HG03565 (cell line): ENCODE measurements around the gene RHBDL1.
A peak's percentile ranks its signal among the peaks of the same experiment; 100 is the strongest.
"Not testable (repeated sequence)": the region's sequence is repeated elsewhere in the genome, so short reads cannot be mapped to it uniquely, and the experiment has no call there.

ENCODE experiments used
- ATAC-seq: cut with Tn5 transposase; IDR thresholded peaks from one replicate; pipeline ENCODE4 v1.9.1; 2021; ENCODE audit warnings: mild to moderate bottlenecking, moderate library complexity; ENCODE audit not compliant: unreplicated experiment

RHBDL1 gene

DNA sequence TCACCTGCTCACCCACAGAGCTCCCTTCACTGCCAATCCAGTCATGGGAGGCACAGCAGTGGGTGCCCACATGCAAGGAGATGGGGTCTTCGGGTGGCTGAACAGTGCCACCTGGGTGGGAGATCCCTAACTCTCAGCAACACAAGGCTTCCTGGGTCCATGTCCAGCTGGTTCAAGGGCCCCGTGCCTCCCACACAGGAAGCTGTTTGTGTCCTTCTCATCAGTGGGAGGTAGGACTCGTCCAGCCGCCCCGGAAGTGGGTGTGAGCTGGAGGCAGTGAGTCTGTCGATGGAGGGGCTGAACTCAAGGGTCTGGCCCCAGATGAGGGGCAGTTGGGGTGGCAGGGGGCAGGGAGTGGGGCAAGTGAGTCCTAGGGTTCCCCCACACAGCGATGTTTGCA is 28.6 kb downstream of the RHBDL1 start:
- no peak for ATAC-seq

DNA sequence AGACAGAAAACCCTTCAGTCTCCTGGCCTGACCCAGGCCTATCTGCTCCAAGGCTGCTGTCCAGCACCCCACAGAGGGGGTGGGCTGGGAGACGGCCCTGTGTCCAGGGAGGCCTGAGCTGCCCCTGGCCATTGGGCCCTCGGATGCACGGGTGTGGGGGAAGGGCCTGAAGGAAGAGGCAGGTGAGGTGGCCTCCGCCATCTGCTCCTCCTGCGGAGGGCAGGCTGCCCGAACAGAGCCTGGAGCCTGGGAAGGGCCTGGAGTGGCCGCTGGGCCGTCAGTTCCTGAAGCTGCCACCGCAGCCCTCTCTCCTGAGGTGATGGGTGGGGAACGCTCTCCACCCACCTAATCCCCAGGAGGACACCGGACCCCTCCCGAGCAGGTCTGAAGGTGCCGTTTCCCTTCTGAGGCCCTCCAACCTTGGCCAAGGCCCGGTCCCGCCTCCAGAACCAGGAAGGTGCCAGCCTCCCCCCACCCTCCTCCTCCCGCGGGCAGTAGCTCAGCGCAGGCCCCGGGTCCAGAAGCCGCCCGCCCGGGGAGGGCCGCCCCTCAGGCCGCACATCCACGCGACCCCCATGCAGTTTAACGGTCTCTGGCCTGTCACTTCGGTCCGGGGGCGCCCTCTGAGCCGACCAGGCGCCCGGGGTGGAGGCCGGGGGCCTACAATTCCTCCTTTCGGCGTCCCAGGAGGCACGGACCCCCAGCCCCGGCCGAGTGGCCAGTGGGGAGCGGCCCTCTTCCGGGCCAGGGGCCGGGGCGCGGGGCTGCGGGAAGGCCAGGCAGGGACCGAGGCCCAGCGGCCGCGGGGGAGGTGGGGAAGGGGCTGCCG is 29.3 kb downstream of the RHBDL1 start:
- no peak for ATAC-seq

DNA sequence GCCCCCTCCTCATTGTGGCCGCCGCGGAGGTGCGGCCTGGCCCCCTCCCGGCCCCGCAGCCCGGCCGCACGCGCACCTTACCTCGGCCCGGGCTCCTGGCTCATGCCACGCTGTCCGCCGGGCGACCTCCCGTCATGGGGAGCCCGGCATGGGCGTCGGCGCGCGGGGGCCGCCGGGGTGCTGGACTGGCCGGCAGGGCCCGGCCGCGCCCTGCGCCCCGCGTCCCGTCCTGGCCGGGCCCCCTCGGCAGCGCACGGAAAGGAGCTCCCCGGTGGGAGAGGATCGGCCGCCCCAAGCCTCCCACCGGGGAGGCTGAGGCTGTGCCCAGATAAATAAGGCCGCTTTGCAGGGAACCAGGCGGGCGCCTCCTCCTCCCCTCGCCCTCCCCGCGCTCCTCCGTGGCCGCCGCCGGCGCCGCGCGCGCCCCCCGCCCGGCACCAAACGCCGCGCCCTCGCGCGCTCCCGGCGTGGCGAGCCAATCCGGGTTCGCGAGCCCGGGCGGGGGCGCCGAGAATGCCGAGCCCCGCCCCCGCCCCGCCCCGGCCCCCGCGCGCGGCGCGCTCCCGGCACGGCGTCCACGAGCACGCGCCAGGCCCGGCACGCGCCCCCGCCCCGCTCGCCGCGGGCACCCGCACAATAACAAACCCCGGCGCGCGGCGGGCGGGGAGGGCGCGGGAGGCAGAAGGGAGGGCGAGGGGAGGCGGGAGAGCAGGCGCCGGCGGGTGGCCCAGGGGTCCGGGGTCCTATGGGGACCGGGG is 30.1 kb downstream of the RHBDL1 start, which contains the start of gene FBXL16:
Gene FBXL16, minus strand, starts transcription at position 371 of the 758 bp plus-strand sequence. CDS start 8,396 bp downstream, outside the sequence.
- no peak for ATAC-seq

DNA sequence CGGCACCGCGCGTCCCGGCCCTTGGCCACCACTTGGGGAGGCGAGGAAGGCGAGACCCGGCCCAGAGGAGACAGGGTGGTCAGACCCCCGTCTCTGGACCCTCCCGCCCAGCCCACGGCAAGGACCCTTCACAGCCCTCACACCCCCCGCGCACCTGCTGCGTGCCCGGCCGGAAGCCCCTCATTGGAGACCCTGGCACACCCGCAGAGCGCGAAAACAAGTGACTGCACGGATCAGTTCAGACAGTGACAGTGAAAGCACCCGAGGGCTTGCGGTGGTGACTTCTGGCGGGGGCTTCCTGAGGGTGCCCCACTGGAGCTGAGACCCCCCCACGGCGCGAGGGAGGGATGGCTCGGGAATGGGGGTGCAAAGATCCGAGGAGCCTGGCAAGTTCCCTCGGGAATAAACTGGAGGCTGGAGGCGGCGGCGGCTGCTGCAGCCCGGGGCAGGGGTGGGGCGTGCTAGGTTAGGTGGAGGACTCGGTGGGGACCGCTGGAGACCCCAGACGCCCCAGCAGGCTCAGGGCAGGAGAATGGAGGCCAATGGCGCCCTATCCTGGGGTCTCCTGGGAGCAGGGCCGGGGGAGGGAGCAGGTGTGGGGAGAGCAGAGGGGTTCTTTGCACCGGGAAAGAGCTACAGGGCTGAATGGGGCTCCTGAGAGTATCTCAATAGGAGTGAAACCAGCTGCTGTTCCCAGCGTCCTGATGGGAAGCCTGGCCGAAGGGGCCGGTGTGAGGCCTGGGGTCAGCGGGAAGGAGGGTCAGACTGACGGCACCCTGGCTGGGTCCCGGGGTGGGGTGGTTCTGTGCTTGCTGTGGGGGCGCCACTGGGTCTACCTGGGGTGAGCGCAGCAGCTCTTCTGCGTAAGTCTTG is 31.0 kb downstream of the RHBDL1 start:
- no peak for ATAC-seq

DNA sequence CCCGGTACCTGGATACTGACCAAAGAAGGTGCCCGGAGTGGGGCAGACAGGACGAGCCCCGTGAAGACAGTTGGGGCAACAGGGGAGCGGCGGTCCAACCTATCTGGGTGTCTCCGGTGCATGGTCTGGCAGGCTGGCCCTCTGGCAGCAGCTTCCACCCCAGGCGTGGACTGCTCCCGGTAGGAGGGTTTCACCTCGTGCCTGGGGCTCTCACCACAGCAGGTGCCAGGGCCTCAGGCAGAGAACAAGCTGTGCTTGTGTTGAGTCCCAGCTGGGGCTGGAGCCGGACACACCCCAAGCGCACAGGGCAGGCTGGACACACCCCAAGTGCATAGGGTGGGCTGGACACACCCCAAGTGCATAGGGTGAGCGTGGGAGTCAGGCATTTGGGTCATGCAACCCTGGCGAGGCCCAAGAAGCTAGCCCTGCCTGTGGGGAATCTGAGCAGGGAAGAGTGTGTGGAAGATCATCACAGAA is 31.6 kb downstream of the RHBDL1 start:
- ATAC-seq, result no peak

DNA sequence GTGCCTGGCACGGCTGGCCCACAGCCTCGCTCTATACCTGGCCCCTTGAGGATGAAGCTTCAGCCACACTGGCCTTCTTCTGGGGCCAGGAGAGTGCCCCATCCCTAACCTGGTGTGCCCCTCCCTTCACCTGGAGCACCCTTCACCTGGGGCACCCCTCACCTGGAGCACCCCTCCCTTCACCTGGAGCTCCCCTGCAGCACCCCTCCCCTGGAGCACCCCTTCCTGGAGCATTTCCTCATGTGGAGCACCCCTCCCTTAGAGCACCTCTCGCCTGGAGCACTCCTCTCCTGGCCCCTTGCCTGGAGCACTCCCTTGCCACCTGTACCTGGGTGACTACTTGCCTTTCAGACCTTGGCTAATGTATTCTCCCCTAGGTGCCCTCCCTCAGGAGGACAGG is 32.5 kb downstream of the RHBDL1 start:
- ATAC-seq, result no peak

DNA sequence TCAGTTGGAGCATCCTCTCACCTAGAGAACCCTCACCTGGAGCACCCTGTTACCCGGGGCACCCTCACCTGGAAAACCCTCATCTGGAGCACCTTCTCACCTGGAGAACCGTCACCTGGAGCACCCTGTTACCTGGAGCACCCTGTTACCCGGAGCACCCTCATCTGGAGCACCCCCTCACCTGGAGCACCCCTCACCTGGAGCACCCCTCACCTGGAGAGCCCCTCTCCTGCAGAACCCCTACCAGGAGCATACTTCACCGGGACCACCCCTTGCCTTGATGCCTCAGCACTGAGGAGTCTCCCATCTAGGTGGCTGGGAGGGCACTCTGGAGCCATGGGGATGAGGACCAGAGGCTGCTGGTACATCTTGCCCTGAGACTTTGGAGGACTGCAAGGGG is 33.5 kb downstream of the RHBDL1 start:
- no peak for ATAC-seq

DNA sequence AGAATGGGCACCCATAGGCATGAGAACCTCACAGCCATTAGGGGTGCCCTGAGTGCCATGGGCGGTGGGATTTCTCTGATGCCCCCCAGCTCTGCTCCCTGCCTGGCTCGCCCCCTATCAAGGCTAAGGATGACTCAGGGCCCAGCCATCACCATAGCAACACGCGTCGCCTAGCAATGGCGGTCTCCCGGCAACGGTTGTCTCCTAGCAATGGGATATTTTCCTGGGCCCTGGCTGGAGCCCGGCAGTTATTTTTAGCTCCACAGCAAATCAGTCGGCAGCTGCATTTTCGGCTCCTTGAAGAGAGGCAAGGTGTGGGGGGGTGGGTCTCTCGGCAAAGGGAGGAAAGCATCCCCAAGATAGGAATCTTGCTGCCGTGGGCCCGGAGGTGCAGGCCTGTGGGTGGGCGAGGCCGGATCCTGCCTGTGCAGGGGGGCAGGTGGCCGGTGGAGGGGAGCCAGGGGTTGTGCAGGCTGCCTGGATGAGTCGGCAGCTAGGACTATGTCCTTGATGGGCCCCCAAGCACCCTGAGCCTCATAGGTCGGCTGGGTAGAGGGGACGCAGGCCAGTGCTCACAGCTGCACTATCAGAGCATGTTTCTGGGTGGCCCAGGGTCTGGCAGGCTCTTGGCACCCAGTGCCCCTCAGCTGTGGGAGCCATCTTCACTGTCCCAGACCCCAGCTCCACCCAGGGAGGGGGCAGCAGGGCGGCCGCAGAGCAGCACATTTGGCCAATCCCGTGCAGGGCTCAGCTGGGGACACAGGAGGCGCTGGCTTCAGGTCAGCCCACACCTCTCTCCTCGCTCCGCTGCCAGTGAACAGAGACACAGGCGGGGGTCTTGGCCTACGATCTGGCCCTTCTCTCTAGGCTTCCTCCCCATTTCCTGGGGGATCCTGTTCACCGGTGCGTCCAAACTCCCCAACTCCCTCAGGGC is 34.4 kb downstream of the RHBDL1 start:
- ATAC-seq, result no peak

DNA sequence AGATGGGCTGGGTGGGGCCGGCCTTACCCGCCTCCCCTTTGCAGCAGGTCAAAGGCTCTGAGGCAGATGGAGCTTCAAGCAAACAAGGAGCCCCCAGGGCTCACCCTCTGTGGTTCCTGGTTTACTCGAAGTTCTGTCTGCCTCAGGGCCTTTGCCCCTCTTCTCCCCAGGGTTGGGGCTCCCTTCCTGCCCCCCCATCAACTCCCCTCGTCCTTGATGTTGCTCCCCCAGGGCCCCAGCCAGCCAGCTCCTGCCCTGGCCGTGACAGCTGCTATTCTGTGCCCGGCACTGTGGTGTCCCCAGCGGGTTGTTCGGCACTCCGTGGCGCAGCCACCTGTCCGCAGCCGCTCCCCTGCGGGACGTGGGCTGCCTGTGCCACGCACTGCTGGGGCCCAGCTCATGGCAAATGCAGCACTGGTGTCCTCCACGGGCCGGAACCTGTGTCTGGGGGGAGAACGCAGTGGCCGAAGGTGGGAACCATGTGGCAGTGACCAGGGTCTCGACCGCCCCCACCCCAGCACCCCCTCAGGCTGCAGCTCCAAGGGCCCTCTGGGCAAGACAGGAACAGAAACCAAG is 35.1 kb downstream of the RHBDL1 start:
- no peak for ATAC-seq

DNA sequence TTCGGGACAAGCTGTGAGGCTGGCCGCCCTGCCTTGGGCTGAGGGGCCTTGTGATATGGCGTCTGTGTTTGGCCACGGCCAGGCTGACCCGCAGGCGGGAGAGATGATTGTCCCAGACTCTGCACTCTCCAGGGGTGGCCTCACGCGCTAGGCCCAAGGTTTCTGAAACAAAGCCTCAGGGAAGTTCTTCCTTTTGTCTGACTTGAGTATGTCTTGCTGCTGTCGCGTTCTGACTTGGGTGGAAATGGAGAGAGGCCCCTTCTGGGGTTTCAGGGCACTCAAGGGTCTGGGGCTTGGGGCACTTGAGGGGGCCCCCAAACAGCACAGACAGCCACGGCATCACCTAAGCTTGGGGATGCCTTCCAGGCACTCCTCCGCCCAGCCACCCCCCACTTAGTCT is 35.6 kb downstream of the RHBDL1 start:
- ATAC-seq, result no peak

DNA sequence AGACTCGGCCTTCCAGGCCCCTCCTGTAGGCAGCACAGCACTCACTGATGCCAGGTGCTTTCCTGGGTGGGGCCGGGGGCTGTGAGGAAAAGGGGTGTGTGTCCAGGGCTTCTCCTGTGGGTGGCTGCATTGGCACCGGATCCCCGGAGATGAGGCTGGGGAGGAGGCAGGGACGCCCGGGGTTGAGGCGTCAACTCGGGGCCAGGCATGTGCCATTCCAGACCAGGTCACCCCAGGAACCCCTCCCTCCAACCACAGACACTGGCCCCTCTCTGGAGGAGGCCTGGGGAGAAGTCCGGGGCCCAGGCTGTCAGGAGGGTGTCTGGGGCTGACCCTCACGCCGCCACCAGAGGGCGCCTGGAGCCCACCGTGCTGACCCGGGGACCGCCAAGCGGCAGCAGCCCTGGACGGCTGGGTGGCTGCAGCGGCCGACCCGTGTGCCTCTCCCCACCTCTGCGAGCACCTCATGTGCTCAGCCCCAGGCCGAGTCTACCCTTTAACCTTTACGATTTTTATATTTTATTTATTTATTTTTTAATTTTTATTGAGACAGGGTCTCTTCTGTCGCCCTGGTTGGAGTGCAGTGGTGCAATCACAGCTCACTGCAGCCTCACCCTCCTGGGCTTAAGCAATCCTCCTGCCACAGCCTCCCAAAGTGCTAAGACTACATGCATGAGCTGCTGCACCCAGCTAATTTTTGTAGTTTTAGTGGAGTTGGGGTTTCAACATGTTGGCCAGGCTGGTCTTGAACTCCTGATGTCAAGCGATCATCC is 36.3 kb downstream of the RHBDL1 start:
- no peak for ATAC-seq

DNA sequence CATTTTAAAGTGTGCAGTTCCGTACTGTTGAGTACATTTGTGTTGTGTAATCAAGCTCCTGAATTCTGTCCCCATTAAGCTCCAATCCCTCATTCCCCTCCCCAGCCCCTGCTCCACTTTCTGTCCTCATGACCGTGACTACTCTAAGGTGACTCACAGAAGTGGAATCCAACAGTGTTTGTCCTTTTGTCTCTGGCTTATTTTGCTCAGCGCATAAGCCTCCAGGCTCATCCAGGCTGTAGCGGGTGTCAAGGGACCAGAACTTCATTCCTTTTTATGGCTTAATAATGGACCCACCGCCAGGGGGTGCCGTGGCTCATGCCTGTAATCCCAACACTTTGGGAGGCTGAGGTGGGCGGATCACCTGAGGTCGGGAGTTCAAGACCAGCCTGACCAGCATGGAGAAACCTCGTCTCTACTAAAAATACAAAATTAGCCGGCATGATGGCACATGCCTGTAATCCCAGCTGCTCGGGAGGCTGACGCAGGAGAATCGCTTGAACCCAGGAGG is 37.3 kb downstream of the RHBDL1 start:
- ATAC-seq, result not testable (repeated sequence)

DNA sequence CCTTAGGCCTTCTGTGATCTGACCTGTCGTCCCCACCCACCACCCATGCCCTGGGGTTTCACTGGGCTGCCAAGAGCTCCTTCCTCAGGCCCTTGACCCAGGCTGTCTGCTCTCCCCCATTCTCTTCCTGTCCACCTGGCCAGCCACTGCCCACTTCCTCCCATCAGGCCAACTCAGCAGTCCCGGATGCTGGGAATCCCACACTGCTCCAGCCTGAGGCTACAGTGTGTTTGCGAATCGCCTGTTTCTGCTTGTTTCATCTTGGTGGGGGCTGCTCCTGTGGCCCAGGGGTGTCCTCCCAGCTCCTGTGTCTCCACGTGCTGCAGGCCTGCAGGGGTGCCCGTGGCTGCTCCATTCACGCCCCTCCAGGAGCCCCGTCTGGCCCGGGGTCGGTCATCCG is 38.6 kb downstream of the RHBDL1 start:
- ATAC-seq, result no peak

DNA sequence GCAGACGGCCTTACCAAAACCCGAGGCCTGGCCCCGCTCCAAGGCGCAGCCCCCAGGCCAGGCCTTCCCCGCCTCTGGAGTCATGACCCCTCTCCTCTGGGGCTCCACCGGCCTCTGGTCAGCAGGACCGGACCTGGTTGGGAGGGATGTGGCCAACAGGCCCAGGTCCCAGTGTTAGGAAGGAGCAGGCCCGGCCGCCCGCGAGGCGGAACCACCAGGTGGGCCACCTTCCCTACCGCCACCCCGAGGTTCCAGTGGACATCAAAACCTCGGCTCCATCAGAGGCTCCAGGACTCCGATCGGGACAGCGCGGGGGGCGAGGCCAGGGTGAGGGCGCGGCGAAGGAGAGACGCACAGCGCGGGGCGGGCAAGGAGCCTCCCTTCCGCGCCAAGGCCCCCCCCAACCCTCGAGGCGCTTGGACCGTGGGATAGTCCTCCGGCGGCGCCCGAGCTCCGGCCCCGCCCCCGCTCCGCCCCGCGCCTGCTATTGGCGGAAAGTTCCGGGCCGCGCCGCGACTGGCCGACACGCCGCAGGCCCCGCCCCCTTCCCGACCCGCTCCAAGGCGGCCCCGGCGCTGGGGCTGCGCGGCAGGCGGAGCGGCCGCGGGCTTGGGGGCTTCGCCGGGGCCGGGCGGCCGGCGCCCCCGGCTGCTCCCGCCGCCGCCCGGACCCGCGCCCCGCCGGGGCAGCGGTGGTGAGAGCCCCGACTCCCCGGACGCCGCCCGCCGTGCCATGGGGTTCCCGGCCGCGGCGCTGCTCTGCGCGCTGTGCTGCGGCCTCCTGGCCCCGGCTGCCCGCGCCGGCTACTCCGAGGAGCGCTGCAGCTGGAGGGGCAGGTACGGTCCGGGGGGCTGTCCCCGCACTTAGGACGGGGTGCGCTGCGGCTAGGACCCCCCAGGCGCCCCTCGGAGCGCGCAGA is 39.3 kb downstream of the RHBDL1 start, which contains the start of gene METRN:
Gene METRN, plus strand, starts transcription at position 561 of the 919 bp plus-strand sequence. Its CDS starts 172 bp downstream, at position 733.
- peak; percentile 61 for ATAC-seq

DNA sequence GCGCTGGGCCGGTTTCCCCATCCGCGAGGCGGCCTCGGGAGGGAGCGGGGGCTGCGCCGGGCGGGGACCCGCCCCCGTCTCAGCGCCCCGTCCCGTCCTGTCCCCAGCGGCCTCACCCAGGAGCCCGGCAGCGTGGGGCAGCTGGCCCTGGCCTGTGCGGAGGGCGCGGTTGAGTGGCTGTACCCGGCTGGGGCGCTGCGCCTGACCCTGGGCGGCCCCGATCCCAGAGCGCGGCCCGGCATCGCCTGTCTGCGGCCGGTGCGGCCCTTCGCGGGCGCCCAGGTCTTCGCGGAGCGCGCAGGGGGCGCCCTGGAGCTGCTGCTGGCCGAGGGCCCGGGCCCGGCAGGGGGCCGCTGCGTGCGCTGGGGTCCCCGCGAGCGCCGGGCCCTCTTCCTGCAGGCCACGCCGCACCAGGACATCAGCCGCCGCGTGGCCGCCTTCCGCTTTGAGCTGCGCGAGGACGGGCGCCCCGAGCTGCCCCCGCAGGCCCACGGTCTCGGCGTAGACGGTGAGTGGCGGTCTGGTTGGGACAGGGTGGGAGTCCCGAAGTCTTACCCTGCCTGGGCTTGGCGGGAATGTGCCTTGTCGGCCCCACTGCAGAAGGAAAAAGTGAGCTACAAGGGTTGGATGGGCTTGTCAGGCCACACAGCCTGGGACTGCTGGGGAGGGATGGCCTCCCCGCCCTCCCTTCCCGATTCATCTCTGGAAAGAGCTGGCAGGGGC is 40.2 kb downstream of the RHBDL1 start:
- no peak for ATAC-seq

DNA sequence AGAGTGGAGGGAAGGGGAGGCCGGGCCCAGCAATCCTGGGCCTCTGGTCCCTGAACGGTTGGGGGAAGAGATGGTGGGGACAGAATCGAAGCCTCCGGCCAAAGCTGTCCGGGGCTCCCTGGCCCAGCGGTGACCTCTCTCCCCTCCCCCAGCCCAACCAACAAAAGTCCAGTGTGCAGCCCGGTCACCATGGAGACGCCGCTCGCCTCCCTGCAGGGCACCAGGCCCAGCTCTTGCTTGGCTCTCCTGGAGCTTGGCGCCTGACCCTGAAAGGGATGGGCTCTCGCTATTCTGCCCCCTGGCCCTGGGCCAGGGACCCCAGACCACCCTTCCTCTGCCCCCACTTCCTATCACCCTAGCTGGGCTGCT is 40.7 kb downstream of the RHBDL1 start:
- no peak for ATAC-seq
